DND-41 (cell line): ENCODE results near the gene CD93.

ENCODE experiments used
- ATAC-seq: fragments of 200-7000 bp; cut with Tn5 transposase; 3 replicates; pipeline ENCODE4 v1.9.1; 2021; ENCODE audit warnings: low read depth; ENCODE audit not compliant: insufficient read depth
- DNase-seq: peaks from one replicate; pipeline ENCODE4 v3.0.0-alpha.2; 2020
- H2AFZ ChIP-seq: 2 replicates; pipeline ENCODE4 v1.6.0; 2012; ENCODE audit warnings: low read depth, low read length
- H3K27ac ChIP-seq: 2 replicates; pipeline ENCODE4 v1.5.1; 2012; ENCODE audit warnings: low read length, inconsistent platforms
- H3K27me3 ChIP-seq: fragments of 200-600 bp; sonication (generic); 2 replicates; pipeline ENCODE4 v1.6.0; 2012; ENCODE audit warnings: low read length, mild to moderate bottlenecking, inconsistent platforms; ENCODE audit not compliant: insufficient read depth, poor library complexity
- H3K36me3 ChIP-seq: 2 replicates; pipeline ENCODE4 v1.5.1; 2012; ENCODE audit warnings: low read length, inconsistent platforms; ENCODE audit not compliant: insufficient read depth
- H3K4me1 ChIP-seq: 2 replicates; pipeline ENCODE4 v1.5.1; 2012; ENCODE audit warnings: mild to moderate bottlenecking, low read length; ENCODE audit not compliant: insufficient read depth
- H3K4me2 ChIP-seq: 2 replicates; pipeline ENCODE4 v1.6.0; 2012; ENCODE audit warnings: mild to moderate bottlenecking, moderate library complexity, low read length, inconsistent platforms; ENCODE audit not compliant: insufficient read depth
- H3K4me3 ChIP-seq, 2 experiments: fragments of 200-600 bp in 1 of 2; shearing (Covaris generic) in 1 of 2; 2 replicates each; pipeline ENCODE4 v1.5.1; 2012 to 2016; ENCODE audit warnings: inconsistent platforms in 2 of 2, low read length in 2 of 2, mild to moderate bottlenecking in 2 of 2, low read depth in 1 of 2, moderate library complexity in 1 of 2
- H3K79me2 ChIP-seq: 2 replicates; pipeline ENCODE4 v1.6.0; 2012; ENCODE audit warnings: low read length, inconsistent platforms; ENCODE audit not compliant: insufficient read depth
- H3K9ac ChIP-seq: 2 replicates; pipeline ENCODE4 v1.6.0; 2012; ENCODE audit warnings: low read depth, mild to moderate bottlenecking, inconsistent platforms, low read length, moderate library complexity
- H3K9me3 ChIP-seq: 2 replicates; pipeline ENCODE4 v1.5.1; 2012; ENCODE audit warnings: low read length, moderate library complexity, mild to moderate bottlenecking, inconsistent platforms; ENCODE audit not compliant: insufficient read depth, severe bottlenecking
- H4K20me1 ChIP-seq: 2 replicates; pipeline ENCODE4 v1.6.0; 2012; ENCODE audit warnings: low read length; ENCODE audit not compliant: insufficient read depth
- CTCF ChIP-seq: IDR thresholded peaks from 2 replicates; pipeline ENCODE4 v1.5.1; 2012; ENCODE audit warnings: borderline replicate concordance, low read length, moderate library complexity, mild to moderate bottlenecking; ENCODE audit not compliant: poor library complexity, severe bottlenecking; ENCODE audit errors: extremely low read depth
- EZH2 ChIP-seq: IDR thresholded peaks from 3 replicates; pipeline ENCODE4 v1.6.1; 2012; ENCODE audit warnings: borderline replicate concordance, low read depth, mild to moderate bottlenecking, moderate library complexity, low read length, inconsistent platforms; ENCODE audit not compliant: severe bottlenecking

The CD93 gene

DNA sequence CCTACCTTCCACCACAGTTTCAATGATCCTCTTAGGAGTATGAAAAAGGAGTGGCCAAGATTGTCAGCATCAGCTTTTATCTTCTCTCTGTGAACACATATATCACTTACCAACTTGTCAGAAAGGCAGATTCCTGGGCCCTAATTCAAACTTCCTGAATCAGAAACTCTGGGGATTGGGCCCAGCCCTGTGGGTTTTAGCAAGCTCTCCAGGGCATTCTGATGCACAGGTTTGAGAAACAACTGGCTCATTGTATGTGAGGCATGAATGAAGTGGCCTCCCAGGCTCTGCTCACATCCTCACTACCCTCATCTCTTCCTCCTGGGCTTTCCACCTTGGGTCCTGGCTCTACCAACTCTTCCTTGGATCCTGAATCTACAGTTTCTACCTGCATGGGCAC, 23.5 kb downstream of the CD93 start:
- H3K27me3 ChIP-seq, result no peaks in the 10 kb centered on the region
- H3K4me2 ChIP-seq, result no peak overlapping the region
- no peaks in the 10 kb centered on the region for H3K9me3 ChIP-seq
- TF ChIP-seq EZH2, result no peak
- TF ChIP-seq CTCF, result no peak
- H3K79me2 ChIP-seq, result no peaks in the 10 kb centered on the region
- H2AFZ ChIP-seq, result no peak overlapping the region
- H3K27ac ChIP-seq, result no peak overlapping the region
- H3K36me3 ChIP-seq, result no peaks in the 10 kb centered on the region
- H4K20me1 ChIP-seq, result no peaks in the 10 kb centered on the region
- DNase-seq (no peak), ATAC-seq (no peak)
- H3K9ac ChIP-seq, result no peak overlapping the region
- no peak overlapping the region for H3K4me3 ChIP-seq
- peaks cover 30% of the 10 kb centered on the region for H3K4me1 ChIP-seq

GRCh38 chr20:23061734-23062561, 24.2 kb downstream of the CD93 start:
- no peak overlapping the region for H2AFZ ChIP-seq
- TF ChIP-seq CTCF (peak; percentile 62), EZH2 (no peak)
- peaks cover 30% of the 10 kb centered on the region for H3K4me1 ChIP-seq
- ATAC-seq, result peak; percentile 67
- peak; percentile 27 for DNase-seq
- H3K9ac ChIP-seq, result no peak overlapping the region
- no peaks in the 10 kb centered on the region for H3K79me2 ChIP-seq
- no peak overlapping the region; the same call in 1 of the 2 replicates for H3K27ac ChIP-seq
- H3K27me3 ChIP-seq, result no peaks in the 10 kb centered on the region
- no peaks in the 10 kb centered on the region for H3K9me3 ChIP-seq
- no peak overlapping the region for H3K4me3 ChIP-seq
- H4K20me1 ChIP-seq, result no peaks in the 10 kb centered on the region
- no peaks in the 10 kb centered on the region for H3K36me3 ChIP-seq
- H3K4me2 ChIP-seq, result no peak overlapping the region

DNA sequence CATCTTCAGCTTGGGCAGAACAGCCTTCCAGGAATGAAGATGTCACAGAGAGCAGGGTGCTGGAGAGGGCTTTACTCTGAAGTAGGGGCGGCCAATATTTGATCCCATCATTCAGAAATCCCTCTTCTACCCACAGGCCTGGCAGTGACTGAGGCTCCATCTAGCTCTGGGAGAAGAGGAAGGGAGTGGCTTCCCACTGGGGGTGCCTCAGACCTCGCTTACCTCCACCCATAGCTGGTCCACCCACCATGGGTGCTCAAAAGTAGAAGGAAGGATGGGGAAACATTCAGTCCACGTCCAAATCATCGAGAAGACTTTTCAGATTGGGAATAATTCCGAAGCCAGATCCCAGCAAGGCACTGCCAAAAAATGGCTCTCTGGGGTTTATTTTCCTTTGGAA, 24.9 kb downstream of the CD93 start:
- Histone ChIP-seq H3K9ac (no peak overlapping the region), H3K36me3 (no peaks in the 10 kb centered on the region), H3K4me2 (no peak overlapping the region), H3K27me3 (no peaks in the 10 kb centered on the region), H3K27ac (no peak overlapping the region), H3K4me1 (peaks cover 30% of the 10 kb centered on the region), H3K79me2 (no peaks in the 10 kb centered on the region), H3K9me3 (no peaks in the 10 kb centered on the region), H2AFZ (0 out of 2 replicates have a peak overlapping the region, but pooled peaks have one; percentile 21), H3K4me3 (no peak overlapping the region), H4K20me1 (no peaks in the 10 kb centered on the region)
- TF ChIP-seq CTCF, result no peak
- TF ChIP-seq EZH2, result no peak
- ATAC-seq, result no peak
- no peak for DNase-seq
